Thymus (tissue), 11 donors: ENCODE measurements around the gene PCCA. TPM values are rescaled to one million over a fixed set of nuclear protein-coding genes. Genes with fewer than 3 reads are reported as not detected.

Experiments
- DNase-seq, 9 donors: peaks; one replicate each; pipeline ENCODE4 v3.0.0-alpha.2; 2013; ENCODE audit warnings: low spot score in 9 of 9, low read depth in 6 of 9, missing footprints in 1 of 9
- H3K27ac ChIP-seq, 2 donors: one replicate each; pipeline ENCODE4 v1.5.1; 2013; ENCODE audit warnings: control low read depth in 1 of 2, low read depth in 1 of 2, low read length in 1 of 2, mild to moderate bottlenecking in 1 of 2, moderate library complexity in 1 of 2
- H3K27me3 ChIP-seq, 2 donors: one replicate each; pipeline ENCODE4 v1.5.1; 2013; ENCODE audit warnings: low read length in 1 of 2; ENCODE audit not compliant: control insufficient read depth in 2 of 2, insufficient read depth in 1 of 2
- H3K36me3 ChIP-seq, 2 donors: one replicate each; pipeline ENCODE4 v1.5.1; 2013; ENCODE audit warnings: low read length in 1 of 2, mild to moderate bottlenecking in 1 of 2, moderate library complexity in 1 of 2; ENCODE audit not compliant: control insufficient read depth in 2 of 2, insufficient read depth in 2 of 2
- H3K4me1 ChIP-seq, 2 donors: one replicate each; pipeline ENCODE4 v1.5.1; 2013; ENCODE audit warnings: low read length in 2 of 2; ENCODE audit not compliant: control insufficient read depth in 2 of 2, insufficient read depth in 2 of 2
- H3K4me3 ChIP-seq, 2 donors: one replicate each; pipeline ENCODE4 v1.5.1; 2013; ENCODE audit warnings: low read length in 2 of 2, control low read depth in 1 of 2, mild to moderate bottlenecking in 1 of 2
- H3K9me3 ChIP-seq, 2 donors: one replicate each; pipeline ENCODE4 v1.5.1; 2013; ENCODE audit warnings: low read length in 1 of 2, mild to moderate bottlenecking in 1 of 2; ENCODE audit not compliant: control insufficient read depth in 2 of 2, insufficient read depth in 1 of 2
- WGBS: extraction: QIAGEN DNeasy Blood & Tissue Kit; methylation state at CpG from one replicate; pipeline ENCODE4 v1.1.7; 2013; 5-methylcytosine and 5-hydroxymethylcytosine counted together
- polyA plus RNA-seq: library from polyadenylated mRNA; stranded (reverse); fragments of 200-250 nt; gene quantifications from one replicate; pipeline ENCODE4 v1.2.3, GENCODE V29; 2013
- total RNA-seq: library from RNA; stranded (reverse); fragments of 120-200 nt; gene quantifications from one replicate; pipeline ENCODE4 v1.2.4, GENCODE V29; 2013
- donor health status: healthy.

PCCA gene
- total and polyA plus RNA-seq, 2 donors, result 17.9 to 18.2 TPM

DNA sequence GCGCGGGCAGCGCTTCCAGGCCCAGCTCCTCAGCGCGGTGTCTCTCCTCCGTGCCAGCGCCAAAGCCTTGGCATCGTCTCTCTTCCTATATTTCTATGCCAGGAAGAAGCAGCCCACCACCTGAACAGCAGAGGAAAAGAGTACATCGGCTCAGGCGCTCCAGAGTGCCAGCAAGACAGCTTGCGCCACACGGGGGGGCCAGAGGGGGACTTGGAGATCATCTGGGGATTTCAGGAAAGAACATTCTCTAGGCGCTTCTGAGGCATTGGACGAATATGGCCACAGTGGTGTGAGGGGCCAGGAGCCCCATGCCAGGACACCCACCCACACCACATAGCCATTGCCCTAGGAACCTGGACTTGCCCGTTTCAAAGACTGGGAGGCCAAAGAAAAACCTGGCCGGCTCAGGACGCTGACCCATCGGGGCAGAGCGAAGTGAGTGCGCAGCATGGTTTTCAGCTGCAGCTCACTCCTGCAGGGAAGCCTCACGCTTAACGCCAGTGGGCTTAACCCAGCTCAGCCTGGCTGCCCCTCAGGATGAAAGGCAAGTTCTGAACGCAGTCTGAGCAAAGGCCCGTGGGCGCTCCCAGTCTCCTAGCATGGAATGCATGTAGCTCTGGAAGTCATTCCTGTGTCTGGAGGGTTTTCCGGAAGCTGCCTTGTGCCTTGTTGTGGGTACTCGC lies 437.6 kb downstream of the PCCA start:
- no peak overlapping the region for H3K4me3 ChIP-seq
- no peaks in the 10 kb centered on the region for H3K36me3 ChIP-seq
- H3K27ac ChIP-seq, result no peak overlapping the region
- no peaks in the 10 kb centered on the region for H3K9me3 ChIP-seq
- 95% methylated on average over 27 of the region's 27 CpGs for WGBS
- DNase-seq, result no peak
- H3K27me3 ChIP-seq, result no peaks in the 10 kb centered on the region
- peaks cover 2% of the 10 kb centered on the region in 2 donors for H3K4me1 ChIP-seq

DNA sequence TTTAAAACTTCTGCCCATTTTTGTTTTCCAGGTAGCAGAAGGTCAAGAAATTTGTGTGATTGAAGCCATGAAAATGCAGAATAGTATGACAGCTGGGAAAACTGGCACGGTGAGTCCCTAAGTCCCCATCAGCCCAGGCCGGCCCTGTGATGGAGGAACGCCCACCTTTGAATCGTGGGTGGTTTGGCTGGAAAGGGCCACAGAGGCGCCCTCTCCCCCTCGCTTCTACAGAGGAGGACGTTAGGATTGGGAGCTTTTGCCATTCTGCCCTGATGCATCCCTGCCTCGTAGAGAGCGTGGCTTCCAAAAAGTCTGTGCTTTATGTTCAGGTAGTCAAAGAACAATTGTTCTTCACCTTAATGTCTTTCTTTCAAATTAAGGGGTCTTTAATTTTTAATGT lies 438.8 kb downstream of the PCCA start:
- H3K36me3 ChIP-seq, result no peaks in the 10 kb centered on the region

DNA sequence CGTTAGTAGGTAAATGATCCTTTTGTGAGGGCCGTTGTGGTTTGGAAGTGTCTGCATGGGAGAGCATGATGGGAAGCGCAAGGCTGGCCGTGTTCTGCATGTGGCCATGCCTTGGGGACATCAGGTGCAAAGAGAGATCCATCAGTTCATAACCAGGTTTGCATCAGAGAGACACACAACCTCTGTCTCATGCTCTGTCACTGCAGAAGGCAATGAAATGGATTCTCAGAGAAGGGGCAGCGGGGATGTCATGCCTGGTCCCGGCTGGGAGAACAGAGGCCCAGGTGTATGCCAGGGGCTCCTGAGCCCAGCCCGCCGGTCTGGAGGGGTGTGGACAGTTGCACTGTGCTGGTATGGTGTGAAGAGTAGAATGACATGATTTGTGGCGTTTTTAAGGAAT lies 439.5 kb downstream of the PCCA start:
- Histone ChIP-seq H3K4me1 (no peaks in the 10 kb centered on the region), H3K27ac (no peak overlapping the region), H3K27me3 (no peaks in the 10 kb centered on the region), H3K36me3 (no peaks in the 10 kb centered on the region), H3K4me3 (no peak overlapping the region), H3K9me3 (peaks cover 0 to 6% of the 10 kb centered on the region in 2 donors)
- WGBS, result 99% methylated on average over 9 of the region's 9 CpGs
- DNase-seq, result no peak

More for the DNA sequence above, 438.8 kb downstream of the PCCA start:
- no peaks in the 10 kb centered on the region for H3K27me3 ChIP-seq
- no peak overlapping the region for H3K4me3 ChIP-seq
- 98% methylated on average over 9 of the region's 9 CpGs for WGBS
- no peaks in the 10 kb centered on the region for H3K9me3 ChIP-seq
- no peak overlapping the region for H3K27ac ChIP-seq
- no peaks in the 10 kb centered on the region for H3K4me1 ChIP-seq
- no peak for DNase-seq

- H3K9me3 ChIP-seq, result peaks cover 0 to 8% of the 10 kb centered on the region in 2 donors
- no peak overlapping the region for H3K27ac ChIP-seq
- 96% methylated on average over 11 of the region's 11 CpGs for WGBS
- H3K4me3 ChIP-seq, result no peak overlapping the region
- no peaks in the 10 kb centered on the region for H3K4me1 ChIP-seq
- no peaks in the 10 kb centered on the region for H3K36me3 ChIP-seq
- DNase-seq, result no peak
- H3K27me3 ChIP-seq, result no peaks in the 10 kb centered on the region
These were observed 439.9 kb downstream of the PCCA start for GRCh38 chr13:100528820-100529219.

- H3K4me3 ChIP-seq, result no peak overlapping the region
- no peak overlapping the region for H3K27ac ChIP-seq
- no peaks in the 10 kb centered on the region for H3K36me3 ChIP-seq
- no peaks in the 10 kb centered on the region for H3K27me3 ChIP-seq
- 99% methylated on average over 15 of the region's 15 CpGs for WGBS
- DNase-seq, result no peak
- peaks cover 0 to 8% of the 10 kb centered on the region in 2 donors for H3K9me3 ChIP-seq
- no peaks in the 10 kb centered on the region for H3K4me1 ChIP-seq
These were observed 440.9 kb downstream of the PCCA start for GRCh38 chr13:100529666-100530377.

DNA sequence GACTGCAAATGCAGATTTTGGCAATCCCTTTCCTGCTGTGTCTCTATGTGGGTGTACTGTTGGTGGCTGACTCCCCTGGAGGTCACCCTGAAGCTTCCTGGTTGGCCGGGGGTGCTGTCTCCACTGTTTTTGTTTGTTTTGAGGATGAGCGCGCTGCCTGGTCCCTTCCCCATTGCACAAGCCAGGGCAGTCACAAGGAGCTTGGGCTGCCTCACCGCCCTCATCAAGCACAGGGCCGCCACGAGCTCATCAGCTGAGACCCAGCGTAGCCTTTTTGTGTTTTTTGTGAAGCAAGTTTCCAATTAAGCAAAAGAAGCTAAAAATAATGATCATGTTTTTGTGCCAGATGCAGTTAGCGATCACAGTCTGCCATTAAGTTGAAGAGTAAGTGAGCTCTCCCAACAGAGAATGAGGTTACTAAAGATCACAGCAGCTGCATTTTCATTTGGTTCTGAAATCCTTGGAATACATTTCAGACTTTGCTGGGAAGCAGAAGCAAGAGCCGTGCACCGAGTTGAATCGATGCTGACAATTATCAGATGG lies 441.8 kb downstream of the PCCA start:
- Histone ChIP-seq H3K36me3 (no peaks in the 10 kb centered on the region), H3K27ac (no peak overlapping the region), H3K4me3 (no peak overlapping the region), H3K4me1 (no peaks in the 10 kb centered on the region), H3K9me3 (peaks cover 0 to 8% of the 10 kb centered on the region in 2 donors), H3K27me3 (no peaks in the 10 kb centered on the region)
- 96% methylated on average over 11 of the region's 11 CpGs for WGBS
- no peak for DNase-seq

- peaks cover 0 to 8% of the 10 kb centered on the region in 2 donors for H3K9me3 ChIP-seq
- no peaks in the 10 kb centered on the region for H3K27me3 ChIP-seq
- DNase-seq, result no peak
- WGBS, result 97% methylated on average over 60 of the region's 60 CpGs
- no peaks in the 10 kb centered on the region for H3K36me3 ChIP-seq
- H3K4me1 ChIP-seq, result no peaks in the 10 kb centered on the region
- no peak overlapping the region for H3K4me3 ChIP-seq
- H3K27ac ChIP-seq, result no peak overlapping the region
These were observed 443.3 kb downstream of the PCCA start for GRCh38 chr13:100532090-100532766.

GRCh38 chr13:100532836-100533435 lies 444.0 kb downstream of the PCCA start:
- whole genome bisulfite sequencing, result 99% methylated on average over 14 of the region's 14 CpGs
- no peak for DNase-seq

More at GRCh38 chr13:100532836-100533435, 444.0 kb downstream of the PCCA start:
- Histone ChIP-seq H3K4me1 (no peaks in the 10 kb centered on the region), H3K27me3 (no peaks in the 10 kb centered on the region), H3K27ac (no peak overlapping the region), H3K9me3 (peaks cover 0 to 8% of the 10 kb centered on the region in 2 donors), H3K36me3 (no peaks in the 10 kb centered on the region), H3K4me3 (no peak overlapping the region)
